Stomach smooth muscle (tissue), 2 donors: Measurements from ENCODE around the gene COA5.

Experiments used
- H3K27ac ChIP-seq: one replicate; pipeline ENCODE4 v1.7.0; 2013; ENCODE audit warnings: mild to moderate bottlenecking, low read length, inconsistent platforms
- H3K27me3 ChIP-seq, 2 donors: one replicate each; pipeline ENCODE4 v1.7.0; 2013; ENCODE audit warnings: low read length in 2 of 2; ENCODE audit not compliant: insufficient read depth in 2 of 2, control insufficient read depth in 1 of 2
- H3K36me3 ChIP-seq, 2 donors: one replicate each; pipeline ENCODE4 v1.7.0; 2013; ENCODE audit warnings: low read length in 2 of 2; ENCODE audit not compliant: control insufficient read depth in 2 of 2, insufficient read depth in 2 of 2
- H3K4me1 ChIP-seq: one replicate; pipeline ENCODE4 v1.7.0; 2013; ENCODE audit warnings: low read length; ENCODE audit not compliant: control insufficient read depth, insufficient read depth
- H3K4me3 ChIP-seq, 2 donors: one replicate each; pipeline ENCODE4 v1.7.0; 2013; ENCODE audit warnings: low read length in 2 of 2
- H3K9ac ChIP-seq, 2 donors: one replicate each; pipeline ENCODE4 v1.7.0; 2013; ENCODE audit warnings: low read length in 2 of 2, mild to moderate bottlenecking in 1 of 2
- H3K9me3 ChIP-seq, 2 donors: one replicate each; pipeline ENCODE4 v1.7.0; 2013; ENCODE audit warnings: low read length in 2 of 2; ENCODE audit not compliant: control insufficient read depth in 2 of 2
- donor health status: healthy.
- donor health status: Pancreatic carcinoma.

Gene COA5

GRCh38 chr2:98552499-98553179, 55.7 kb downstream of the COA5 start:
- no peak overlapping the region for H3K4me3 ChIP-seq
- peaks cover 44 to 48% of the 10 kb centered on the region in 2 donors for H3K36me3 ChIP-seq
- H3K4me1 ChIP-seq: no peaks in the 10 kb centered on the region
- H3K27me3 ChIP-seq: no peaks in the 10 kb centered on the region
- H3K9ac ChIP-seq: no peak overlapping the region
- H3K27ac ChIP-seq: no peak overlapping the region
- H3K9me3 ChIP-seq: no peaks in the 10 kb centered on the region

GRCh38 chr2:98551316-98551715, 57.0 kb downstream of the COA5 start:
- no peak overlapping the region for H3K9ac ChIP-seq
- no peaks in the 10 kb centered on the region for H3K9me3 ChIP-seq
- H3K4me1 ChIP-seq: no peaks in the 10 kb centered on the region
- no peaks in the 10 kb centered on the region for H3K27me3 ChIP-seq
- H3K4me3 ChIP-seq: no peak overlapping the region
- peaks cover 54 to 55% of the 10 kb centered on the region in 2 donors for H3K36me3 ChIP-seq
- H3K27ac ChIP-seq: no peak overlapping the region

- Histone ChIP-seq H3K27ac (no peak overlapping the region), H3K9ac (no peak overlapping the region), H3K4me3 (no peak overlapping the region), H3K27me3 (no peaks in the 10 kb centered on the region), H3K9me3 (no peaks in the 10 kb centered on the region), H3K4me1 (no peaks in the 10 kb centered on the region), H3K36me3 (peaks cover 56% of the 10 kb centered on the region in 2 donors)
Measured at GRCh38 chr2:98550165-98550564, 58.1 kb downstream of the COA5 start.
